Stimulated activated CD4-positive, alpha-beta T cell treated with anti-CD3 and anti-CD28 coated beads, Interleukin-15, amount 100 ng/mL, for 48 hours (primary cell): ENCODE results near the gene ZSCAN25.
"Not testable (repeated sequence)": the region's sequence is repeated elsewhere in the genome, so short reads cannot be mapped to it uniquely, and the experiment has no call there.

Experiments
- DNase-seq, 2 donors: peaks; one replicate each; pipeline ENCODE4 v3.0.0-alpha.2; 2020; ENCODE audit warnings: low read depth in 2 of 2

Gene ZSCAN25

GRCh38 chr7:99645590-99645989 is 28.8 kb downstream of the ZSCAN25 start:
- no peak for DNase-seq

- DNase-seq = no peak
Observed at GRCh38 chr7:99648843-99649242, 32.1 kb downstream of the ZSCAN25 start.

- no peak for DNase-seq
Observed at GRCh38 chr7:99651290-99651689, 34.5 kb downstream of the ZSCAN25 start.

GRCh38 chr7:99652671-99653070 is 35.9 kb downstream of the ZSCAN25 start:
- no peak for DNase-seq

- DNase-seq = not testable (repeated sequence)
Observed at GRCh38 chr7:99653269-99653668, 36.5 kb downstream of the ZSCAN25 start.

- no peak for DNase-seq
Observed at GRCh38 chr7:99653754-99654153, 37.0 kb downstream of the ZSCAN25 start.

GRCh38 chr7:99654626-99655025 is 37.9 kb downstream of the ZSCAN25 start:
- DNase-seq = not testable (repeated sequence)

GRCh38 chr7:99657879-99658278 is 41.1 kb downstream of the ZSCAN25 start:
- DNase-seq = not testable (repeated sequence)

GRCh38 chr7:99665312-99666012 is 48.7 kb downstream of the ZSCAN25 start:
- peak in 1 of 2 donors; percentile 10 for DNase-seq

GRCh38 chr7:99666013-99666395 is 49.3 kb downstream of the ZSCAN25 start:
- DNase-seq = no peak

- DNase-seq = no peak
Observed at GRCh38 chr7:99667179-99667578, 50.4 kb downstream of the ZSCAN25 start.

- DNase-seq = no peak
Observed at GRCh38 chr7:99668541-99668940, 51.8 kb downstream of the ZSCAN25 start.

- no peak for DNase-seq
Observed at GRCh38 chr7:99669782-99670181, 53.0 kb downstream of the ZSCAN25 start.

GRCh38 chr7:99672573-99672972 is 55.8 kb downstream of the ZSCAN25 start:
- no peak for DNase-seq

- no peak for DNase-seq
Observed at GRCh38 chr7:99674995-99675742, 58.4 kb downstream of the ZSCAN25 start.

GRCh38 chr7:99677013-99677647 is 60.4 kb downstream of the ZSCAN25 start:
- no peak for DNase-seq

GRCh38 chr7:99677648-99678045 is 60.9 kb downstream of the ZSCAN25 start:
- no peak for DNase-seq

GRCh38 chr7:99679032-99679399 is 62.3 kb downstream of the ZSCAN25 start:
- DNase-seq = no peak

- no peak for DNase-seq
Observed at GRCh38 chr7:99679400-99680191, 62.9 kb downstream of the ZSCAN25 start, which contains the start of gene CYP3A5. Gene CYP3A5 (minus strand): TSS chr7:99679996. CDS start chr7:99679896, 100 bp downstream.
